Measurements from ENCODE around the gene RBM47. TPM values are rescaled to one million over a fixed set of nuclear protein-coding genes. Genes with fewer than 3 reads are reported as not detected.

RBM47 gene
- total and polyA plus RNA-seq, 9 of the 15 experiments (the other 6 are each of a cell fraction or from before 2014, with no cell fraction given), result 1.4 to 6.4 (median 3.3) TPM

- TF ChIP-seq E2F8 (IDR thresholded peaks at IDR 0.05; ENCODE audit: low read depth, partially characterized antibody), result no peak
- TF ChIP-seq ESRRA (IDR thresholded peaks at IDR 0.05; ENCODE audit: borderline replicate concordance, low read depth), result peak; percentile 83
- no peak for TF ChIP-seq CBFB (CRISPR knock-in tag; IDR thresholded peaks at IDR 0.05)
- peak; percentile 79 for TF ChIP-seq PKNOX1 (IDR thresholded peaks at IDR 0.05)
- TF ChIP-seq SFPQ (IDR thresholded peaks at IDR 0.05; ENCODE audit: low read depth, low read length), result no peak
- no peak for TF ChIP-seq ZNF699 (CRISPR knock-in tag; IDR thresholded peaks at IDR 0.05; ENCODE audit: insufficient replicate concordance)
- TF ChIP-seq ATF7 (IDR thresholded peaks at IDR 0.05), result peak; percentile 56; the same call in 1 of the 2 replicates
- no peak for TF ChIP-seq SP2 (IDR thresholded peaks at IDR 0.05; ENCODE audit: extremely low read depth, low read depth, low read length, poor library complexity, severe bottlenecking)
- TF ChIP-seq ADNP (tag; IDR thresholded peaks at IDR 0.05), result peak; percentile 92
- no peak for TF ChIP-seq ZNF134 (CRISPR knock-in tag; conservative IDR thresholded peaks at IDR 0.05)
- TF ChIP-seq, protein P1, sequence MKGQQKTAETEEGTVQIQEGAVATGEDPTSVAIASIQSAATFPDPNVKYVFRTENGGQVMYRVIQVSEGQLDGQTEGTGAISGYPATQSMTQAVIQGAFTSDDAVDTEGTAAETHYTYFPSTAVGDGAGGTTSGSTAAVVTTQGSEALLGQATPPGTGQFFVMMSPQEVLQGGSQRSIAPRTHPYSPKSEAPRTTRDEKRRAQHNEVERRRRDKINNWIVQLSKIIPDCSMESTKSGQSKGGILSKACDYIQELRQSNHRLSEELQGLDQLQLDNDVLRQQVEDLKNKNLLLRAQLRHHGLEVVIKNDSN (CRISPR knock-in tag; IDR thresholded peaks at IDR 0.05), result peak; percentile 67
- TF ChIP-seq VEZF1 (CRISPR knock-in tag; IDR thresholded peaks at IDR 0.05), result no peak
- TF ChIP-seq FOSL1 (tag; conservative IDR thresholded peaks at IDR 0.05), result peak; percentile 82
- TF ChIP-seq, protein P2, sequence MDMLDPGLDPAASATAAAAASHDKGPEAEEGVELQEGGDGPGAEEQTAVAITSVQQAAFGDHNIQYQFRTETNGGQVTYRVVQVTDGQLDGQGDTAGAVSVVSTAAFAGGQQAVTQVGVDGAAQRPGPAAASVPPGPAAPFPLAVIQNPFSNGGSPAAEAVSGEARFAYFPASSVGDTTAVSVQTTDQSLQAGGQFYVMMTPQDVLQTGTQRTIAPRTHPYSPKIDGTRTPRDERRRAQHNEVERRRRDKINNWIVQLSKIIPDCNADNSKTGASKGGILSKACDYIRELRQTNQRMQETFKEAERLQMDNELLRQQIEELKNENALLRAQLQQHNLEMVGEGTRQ (CRISPR knock-in tag; IDR thresholded peaks at IDR 0.05), result peak; percentile 37
- TF ChIP-seq ATF1 (CRISPR knock-in tag; IDR thresholded peaks at IDR 0.05), result no peak
- no peak; the same call in 1 of the 2 replicates for TF ChIP-seq ATF1 (tag; IDR thresholded peaks at IDR 0.05)
- TF ChIP-seq SMARCA5 (IDR thresholded peaks at IDR 0.05), result peak; percentile 80; the same call in 1 of the 2 replicates
- peak; percentile 30; the same call in 1 of the 2 replicates for TF ChIP-seq CREM (IDR thresholded peaks at IDR 0.05; ENCODE audit: low read depth)
- peak; percentile 94 for TF ChIP-seq FOXJ3 (CRISPR knock-in tag; IDR thresholded peaks at IDR 0.05)
These were observed 52.8 kb downstream of the RBM47 start (continued) for GRCh38 chr4:40576651-40577480.
